ENCODE data around the gene EHBP1L1. TPM values are rescaled to one million over a fixed set of nuclear protein-coding genes. Genes with fewer than 3 reads are reported as not detected.

EHBP1L1 gene
- total RNA-seq, 1 donor: 58.6 TPM

- no peak for TF ChIP-seq CTCF (IDR thresholded peaks at IDR 0.05; ENCODE audit: extremely low read depth, low read depth, low read length)
- Histone ChIP-seq H2AFZ (ENCODE audit: low read length) (no peak overlapping the region), H3K79me2 (ENCODE audit: insufficient read depth, low read length) (peaks cover 16% of the 10 kb centered on the region), H3K4me1 (ENCODE audit: insufficient read depth, low read length) (peaks cover 17% of the 10 kb centered on the region), H4K20me1 (ENCODE audit: insufficient read depth, low read length) (peaks cover 13% of the 10 kb centered on the region), H3K4me2 (ENCODE audit: insufficient read depth, low read length) (no peak overlapping the region), H3K27me3 (ENCODE audit: insufficient read depth, low read length) (no peaks in the 10 kb centered on the region), H3K36me3 (ENCODE audit: insufficient read depth, low read length) (peaks cover 51% of the 10 kb centered on the region), H3K9me3 (ENCODE audit: low read depth, low read length) (no peaks in the 10 kb centered on the region), H3K27ac (ENCODE audit: low read depth, low read length) (no peak overlapping the region), H3K4me3 (ENCODE audit: insufficient read depth, low read length) (no peak overlapping the region)
- no peak for DNase-seq (ENCODE audit: insufficient read length, low spot score, missing footprints)
These were observed 7.7 kb downstream of the EHBP1L1 start for GRCh38 chr11:65583589-65583988.

- Histone ChIP-seq H3K4me1 (ENCODE audit: insufficient read depth, low read length) (peaks cover 17% of the 10 kb centered on the region), H3K4me3 (ENCODE audit: insufficient read depth, low read length) (no peak overlapping the region), H3K79me2 (ENCODE audit: insufficient read depth, low read length) (peaks cover 11% of the 10 kb centered on the region), H4K20me1 (ENCODE audit: insufficient read depth, low read length) (peaks cover 13% of the 10 kb centered on the region), H3K9me3 (ENCODE audit: low read depth, low read length) (no peaks in the 10 kb centered on the region), H3K36me3 (ENCODE audit: insufficient read depth, low read length) (peaks cover 50% of the 10 kb centered on the region), H2AFZ (ENCODE audit: low read length) (no peak overlapping the region), H3K27me3 (ENCODE audit: insufficient read depth, low read length) (no peaks in the 10 kb centered on the region), H3K27ac (ENCODE audit: low read depth, low read length) (no peak overlapping the region), H3K4me2 (ENCODE audit: insufficient read depth, low read length) (no peak overlapping the region)
- DNase-seq (ENCODE audit: insufficient read length, low spot score, missing footprints): peak; percentile 88
- no peak for TF ChIP-seq CTCF (IDR thresholded peaks at IDR 0.05; ENCODE audit: extremely low read depth, low read depth, low read length)
These were observed 8.3 kb downstream of the EHBP1L1 start for GRCh38 chr11:65584106-65584505.

GRCh38 chr11:65584723-65585171, 8.9 kb downstream of the EHBP1L1 start:
- H3K79me2 ChIP-seq (ENCODE audit: insufficient read depth, low read length): peaks cover 9% of the 10 kb centered on the region
- H3K27ac ChIP-seq (ENCODE audit: low read depth, low read length): no peak overlapping the region
- no peak for TF ChIP-seq CTCF (IDR thresholded peaks at IDR 0.05; ENCODE audit: extremely low read depth, low read depth, low read length)
- DNase-seq (ENCODE audit: insufficient read length, low spot score, missing footprints): no peak
- no peak overlapping the region for H3K4me3 ChIP-seq (ENCODE audit: insufficient read depth, low read length)
- H3K9me3 ChIP-seq (ENCODE audit: low read depth, low read length): no peaks in the 10 kb centered on the region
- peaks cover 45% of the 10 kb centered on the region for H3K36me3 ChIP-seq (ENCODE audit: insufficient read depth, low read length)
- peaks cover 13% of the 10 kb centered on the region for H4K20me1 ChIP-seq (ENCODE audit: insufficient read depth, low read length)
- H2AFZ ChIP-seq (ENCODE audit: low read length): no peak overlapping the region
- H3K27me3 ChIP-seq (ENCODE audit: insufficient read depth, low read length): no peaks in the 10 kb centered on the region
- H3K4me2 ChIP-seq (ENCODE audit: insufficient read depth, low read length): no peak overlapping the region
- H3K4me1 ChIP-seq (ENCODE audit: insufficient read depth, low read length): peaks cover 17% of the 10 kb centered on the region

GRCh38 chr11:65585396-65586246, 9.8 kb downstream of the EHBP1L1 start:
- peaks cover 45% of the 10 kb centered on the region for H3K36me3 ChIP-seq (ENCODE audit: insufficient read depth, low read length)
- H3K27ac ChIP-seq (ENCODE audit: low read depth, low read length): no peak overlapping the region
- peaks cover 17% of the 10 kb centered on the region for H3K4me1 ChIP-seq (ENCODE audit: insufficient read depth, low read length)
- no peak overlapping the region for H3K4me3 ChIP-seq (ENCODE audit: insufficient read depth, low read length)
- H3K79me2 ChIP-seq (ENCODE audit: insufficient read depth, low read length): peaks cover 9% of the 10 kb centered on the region
- H2AFZ ChIP-seq (ENCODE audit: low read length): no peak overlapping the region
- peaks cover 6% of the 10 kb centered on the region for H4K20me1 ChIP-seq (ENCODE audit: insufficient read depth, low read length)
- H3K27me3 ChIP-seq (ENCODE audit: insufficient read depth, low read length): no peaks in the 10 kb centered on the region
- H3K9me3 ChIP-seq (ENCODE audit: low read depth, low read length): no peaks in the 10 kb centered on the region
- peak; percentile 88 for DNase-seq (ENCODE audit: insufficient read length, low spot score, missing footprints)
- no peak overlapping the region for H3K4me2 ChIP-seq (ENCODE audit: insufficient read depth, low read length)
- no peak for TF ChIP-seq CTCF (IDR thresholded peaks at IDR 0.05; ENCODE audit: extremely low read depth, low read depth, low read length)

All from osteoblast (primary cell).